Head of caudate nucleus (tissue), 42 donors: ENCODE results near the gene SRSF9.
A peak's percentile ranks its signal among the peaks of the same experiment; 100 is the strongest.
"Not testable (repeated sequence)": the region's sequence is repeated elsewhere in the genome, so short reads cannot be mapped to it uniquely, and the experiment has no call there.

Experiments
- DNase-seq, 42 donors: peaks; one replicate each; pipeline versions ENCODE4 v3.0.0 to v3.0.0-alpha.2; 2020 to 2021; ENCODE audit warnings: mixed read lengths in 7 of 42
- intact Hi-C: fragments of 100-400 bp; cut with DNase I; formaldehyde crosslinking; loops from one replicate; pipeline ENCODE4 v1.15.0; 2022

The SRSF9 gene, protein sequence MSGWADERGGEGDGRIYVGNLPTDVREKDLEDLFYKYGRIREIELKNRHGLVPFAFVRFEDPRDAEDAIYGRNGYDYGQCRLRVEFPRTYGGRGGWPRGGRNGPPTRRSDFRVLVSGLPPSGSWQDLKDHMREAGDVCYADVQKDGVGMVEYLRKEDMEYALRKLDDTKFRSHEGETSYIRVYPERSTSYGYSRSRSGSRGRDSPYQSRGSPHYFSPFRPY

DNA sequence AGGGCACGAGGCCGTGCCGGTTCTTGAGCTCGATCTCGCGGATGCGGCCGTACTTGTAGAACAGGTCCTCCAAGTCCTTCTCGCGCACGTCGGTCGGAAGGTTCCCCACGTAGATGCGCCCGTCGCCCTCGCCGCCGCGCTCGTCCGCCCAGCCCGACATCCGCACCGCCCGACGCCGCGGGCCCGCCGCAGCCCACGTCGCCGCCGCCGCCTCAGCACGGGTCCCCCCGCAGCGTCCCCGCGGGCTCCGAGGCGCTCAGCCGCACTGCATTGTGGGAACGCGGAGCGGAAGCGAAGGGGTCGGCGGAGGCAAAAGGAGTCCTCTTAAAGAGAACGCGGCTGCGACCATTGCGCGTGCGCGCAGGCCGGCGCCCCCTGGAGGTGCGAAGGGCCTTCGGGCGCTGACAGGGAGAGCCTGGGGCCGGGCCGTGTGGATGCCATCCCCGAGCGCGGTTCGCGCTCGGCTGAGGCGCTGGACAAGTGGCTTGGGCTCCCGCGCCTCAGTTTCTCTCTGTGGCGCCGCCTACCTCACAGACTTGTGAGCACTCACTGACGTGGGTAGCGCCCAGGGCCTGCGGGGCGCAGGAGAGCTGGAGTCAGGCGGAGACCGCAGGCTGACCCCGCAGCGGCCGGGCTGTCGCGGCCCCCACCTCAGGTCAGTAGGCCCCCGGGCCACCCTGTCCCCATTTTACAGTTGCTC, at the start of gene SRSF9:
TSS of gene SRSF9 (minus strand) at position 299 of the 700 bp plus-strand sequence. CDS start at position 160, 139 bp downstream.
- intact Hi-C loops: loop anchor here (5.0 kb wide), 1 partner anchor 58 kb away; the partner anchor contains the start of gene COQ5

DNA sequence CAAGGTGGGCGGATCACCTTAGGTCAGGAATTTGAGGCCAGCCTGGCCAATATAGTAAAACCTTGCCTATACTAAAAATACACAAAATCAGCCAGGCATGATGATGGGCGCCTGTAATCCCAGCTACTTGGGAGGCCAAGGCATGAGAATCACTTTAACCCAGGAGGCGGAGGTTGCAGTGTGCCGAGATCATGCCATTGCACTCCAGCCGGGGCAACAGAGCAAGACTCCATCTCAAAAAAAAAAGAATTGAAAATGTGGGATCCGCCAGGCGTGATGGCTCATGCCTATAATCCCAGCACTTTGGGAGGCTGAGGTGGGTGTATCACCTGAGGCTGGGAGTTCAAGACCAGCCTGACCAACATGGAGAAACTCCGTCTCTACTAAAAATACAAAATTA, 49.8 kb upstream of the SRSF9 start:
- intact Hi-C loops, DNase-seq: not testable (repeated sequence)

More for the DNA sequence above, at the start of gene SRSF9:
- peak; percentile 88 to 99 (median 96) for DNase-seq

DNA sequence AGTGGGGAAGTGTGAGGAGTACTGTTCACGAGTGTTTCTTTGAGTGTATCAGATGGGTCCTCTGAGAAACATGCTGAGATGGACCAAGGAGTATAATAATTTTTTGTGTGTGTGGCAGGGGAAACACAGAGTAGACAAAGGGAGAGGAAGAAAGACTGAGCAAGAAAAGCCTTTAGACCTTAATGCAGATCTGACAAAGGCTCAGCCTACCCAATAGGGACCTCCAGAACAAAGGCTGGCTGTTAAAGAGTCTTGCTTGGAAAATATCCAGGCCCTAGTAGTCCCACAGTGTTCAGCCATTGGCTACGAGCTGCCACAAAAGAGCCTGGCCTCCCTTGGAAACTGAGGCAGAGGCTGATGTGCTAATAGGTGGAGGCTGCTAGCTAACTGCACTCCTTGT, 45.9 kb upstream of the SRSF9 start:
- intact Hi-C loops: no loop called here

GRCh38 chr12:120514002-120514401, 44.5 kb upstream of the SRSF9 start:
- intact Hi-C loops: no loop called here
- DNase-seq: peak in 39 of 42 donors; percentile 22 to 85 (median 67)

More for the DNA sequence above, 45.9 kb upstream of the SRSF9 start:
- peak in 15 of 42 donors; percentile 15 to 70 (median 35) for DNase-seq

DNA sequence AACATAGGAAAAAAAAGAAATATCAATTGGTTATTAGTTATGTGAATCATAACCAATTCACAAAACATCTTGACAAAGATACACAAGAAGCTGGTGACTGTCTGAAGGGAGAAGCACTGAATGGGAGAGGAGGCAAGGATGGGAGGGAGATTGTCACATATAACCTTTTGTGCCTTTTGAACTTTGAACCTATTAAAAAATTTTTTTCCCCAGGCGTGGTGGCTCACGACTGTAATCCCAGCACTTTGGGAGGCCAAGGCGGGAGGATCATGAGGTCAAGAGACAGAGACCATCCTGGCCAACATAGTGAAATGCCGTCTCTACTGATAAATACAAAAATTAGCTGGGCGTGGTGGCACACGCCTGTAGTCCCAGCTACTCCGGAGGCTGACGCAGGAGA, 39.0 kb upstream of the SRSF9 start:
- DNase-seq: no peak
- intact Hi-C loops: no loop called here

DNA sequence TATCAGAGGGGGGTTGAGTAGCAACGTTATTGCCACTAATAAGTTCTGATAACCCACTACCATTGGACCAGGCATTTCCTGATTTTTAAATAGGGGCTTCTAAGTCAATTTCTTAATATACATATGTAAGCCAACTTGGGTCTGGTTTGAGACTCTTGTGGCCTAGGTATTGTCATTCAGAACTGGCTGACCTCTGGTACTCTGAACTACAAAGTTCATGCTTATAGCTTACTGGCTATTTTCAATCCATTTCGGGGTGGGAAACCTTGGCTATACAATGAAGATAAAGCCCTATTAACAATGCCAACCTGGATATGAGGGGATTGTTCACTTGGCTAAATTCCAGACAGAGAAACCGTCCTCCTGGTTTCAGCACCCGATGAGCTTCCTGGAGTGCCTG, 35.0 kb upstream of the SRSF9 start:
- intact Hi-C loops: no loop called here

GRCh38 chr12:120500581-120500980, 31.0 kb upstream of the SRSF9 start:
- no peak for DNase-seq
- intact Hi-C loops: no loop called here

More for the DNA sequence above, 35.0 kb upstream of the SRSF9 start:
- no peak for DNase-seq

DNA sequence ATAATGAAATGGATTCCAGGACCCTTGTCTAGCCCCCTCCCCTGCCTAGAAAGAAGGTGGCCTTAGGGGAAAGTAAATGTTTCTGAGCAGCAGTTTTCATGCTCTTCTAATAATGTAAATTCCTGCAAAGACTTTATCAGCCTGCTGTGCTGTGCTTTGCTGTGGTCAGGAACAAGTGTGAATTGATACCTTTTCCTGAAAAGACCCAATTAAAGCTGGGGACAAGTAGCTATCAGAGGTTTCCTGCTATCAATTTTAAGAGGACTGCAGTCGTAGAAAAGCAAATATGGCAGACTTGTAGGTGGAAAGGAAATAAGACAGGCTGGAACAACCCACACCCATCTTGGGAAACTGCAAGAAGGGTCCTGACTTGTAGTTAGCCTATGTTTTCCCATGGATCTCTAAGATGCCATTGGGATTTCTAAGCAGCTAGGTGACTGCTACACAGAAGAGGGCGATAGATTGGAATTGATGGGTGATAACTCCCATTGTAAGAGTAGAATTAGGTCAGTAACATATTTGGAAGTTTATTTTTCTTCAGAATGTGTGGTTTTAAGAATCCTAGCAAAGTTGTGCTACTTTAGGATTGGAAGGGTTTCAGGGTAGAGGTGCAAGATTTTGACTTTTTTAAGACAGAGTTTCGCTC, 29.4 kb upstream of the SRSF9 start:
- intact Hi-C loops: loop anchor here (5.0 kb wide), 1 partner anchor 52 kb away; the partner anchor contains the start of genes GATC and TRIAP1
- DNase-seq: no peak

DNA sequence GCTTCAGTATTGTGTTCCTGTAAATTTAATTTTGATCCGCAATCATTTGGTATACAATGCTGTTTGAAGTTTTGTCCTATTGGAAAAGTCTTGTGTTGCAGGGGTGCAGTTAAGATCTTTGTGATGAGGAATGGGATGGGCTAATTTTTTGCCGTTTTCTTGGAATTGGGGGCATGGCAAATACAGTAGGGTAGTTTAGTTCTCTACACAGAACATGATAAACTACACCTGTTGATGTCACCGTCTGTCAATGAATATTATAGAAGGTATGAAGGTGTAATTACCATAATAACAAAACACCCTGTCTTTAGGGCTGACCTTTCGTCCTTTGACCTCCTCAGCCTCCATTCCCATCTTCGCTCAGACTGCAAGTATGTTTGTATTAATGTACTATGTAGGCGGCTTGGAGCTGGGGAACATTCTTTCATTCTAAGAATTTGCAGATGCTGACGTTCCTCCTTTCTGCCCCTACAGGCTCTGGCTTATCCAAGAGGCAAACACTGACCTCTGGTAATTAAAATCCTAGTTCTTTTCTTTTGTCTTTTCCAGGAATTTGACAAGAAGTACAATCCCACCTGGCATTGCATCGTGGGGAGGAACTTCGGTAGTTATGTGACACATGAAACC, 28.1 kb upstream of the SRSF9 start:
- intact Hi-C loops: loop anchor here (5.0 kb wide), 1 partner anchor 50 kb away; the partner anchor contains the start of genes GATC and TRIAP1

GRCh38 chr12:120496413-120497340, 27.1 kb upstream of the SRSF9 start:
- peak; percentile 69 to 96 (median 88) for DNase-seq
- intact Hi-C loops: loop anchor here (5.0 kb wide), 1 partner anchor 49 kb away; the partner anchor contains the start of genes GATC and TRIAP1

More for the DNA sequence above, 28.1 kb upstream of the SRSF9 start:
- DNase-seq: no peak

DNA sequence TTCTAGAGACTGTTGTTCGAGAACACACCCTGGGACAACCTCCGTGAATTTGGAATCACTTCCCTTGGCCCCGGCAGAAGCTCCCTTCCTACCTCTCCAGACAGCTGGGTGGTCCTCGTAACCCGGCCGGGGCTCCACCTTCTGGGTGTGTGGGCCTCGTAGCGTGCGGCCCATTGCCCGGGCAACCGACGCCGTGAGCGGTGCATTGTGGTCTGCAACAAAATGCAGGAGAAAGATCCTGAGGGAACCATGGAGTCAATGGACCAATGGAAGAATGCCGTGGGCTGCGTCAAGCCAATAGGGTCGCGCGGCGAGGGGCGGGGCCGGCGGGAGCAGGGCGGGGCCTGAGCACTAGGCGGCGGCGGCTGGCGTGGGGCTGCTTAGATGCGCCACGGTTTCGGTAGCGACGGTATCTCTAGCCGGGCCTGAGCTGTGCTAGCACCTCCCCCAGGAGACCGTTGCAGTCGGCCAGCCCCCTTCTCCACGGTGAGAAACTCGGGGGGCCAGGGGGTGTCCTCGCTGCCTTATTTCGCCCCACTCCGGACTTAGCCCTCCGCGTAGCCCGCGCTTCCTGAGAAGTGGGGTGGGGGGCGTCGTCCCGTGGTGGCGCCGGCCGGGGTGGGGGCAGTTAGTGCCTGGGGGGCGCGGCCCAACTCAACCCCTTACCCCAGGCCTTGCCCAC, 26.3 kb upstream of the SRSF9 start, which contains the start of gene DYNLL1:
TSS of gene DYNLL1 (plus strand) at position 383 of the 682 bp plus-strand sequence. CDS start 309 bp downstream, outside the sequence.
- peak; percentile 93 to 99 (median 97) for DNase-seq
- intact Hi-C loops: loop anchor here (5.0 kb wide), 1 partner anchor 49 kb away; the partner anchor contains the start of genes GATC and TRIAP1

GRCh38 chr12:120495186-120495730, 25.7 kb upstream of the SRSF9 start:
- peak in 3 of 42 donors; percentile 8 to 19 (median 17) for DNase-seq
- intact Hi-C loops: loop anchor here (5.0 kb wide), 1 partner anchor 48 kb away; the partner anchor contains the start of genes GATC and TRIAP1

GRCh38 chr12:120490833-120491512, 21.4 kb upstream of the SRSF9 start:
- intact Hi-C loops: no loop called here
- peak in 12 of 42 donors; percentile 10 to 67 (median 43) for DNase-seq

GRCh38 chr12:120490325-120490724, 20.8 kb upstream of the SRSF9 start:
- intact Hi-C loops: no loop called here
- no peak for DNase-seq

- DNase-seq: peak in 2 of 42 donors; percentile 14 to 15
- intact Hi-C loops: no loop called here
These were observed 19.5 kb upstream of the SRSF9 start for GRCh38 chr12:120489018-120489417.

DNA sequence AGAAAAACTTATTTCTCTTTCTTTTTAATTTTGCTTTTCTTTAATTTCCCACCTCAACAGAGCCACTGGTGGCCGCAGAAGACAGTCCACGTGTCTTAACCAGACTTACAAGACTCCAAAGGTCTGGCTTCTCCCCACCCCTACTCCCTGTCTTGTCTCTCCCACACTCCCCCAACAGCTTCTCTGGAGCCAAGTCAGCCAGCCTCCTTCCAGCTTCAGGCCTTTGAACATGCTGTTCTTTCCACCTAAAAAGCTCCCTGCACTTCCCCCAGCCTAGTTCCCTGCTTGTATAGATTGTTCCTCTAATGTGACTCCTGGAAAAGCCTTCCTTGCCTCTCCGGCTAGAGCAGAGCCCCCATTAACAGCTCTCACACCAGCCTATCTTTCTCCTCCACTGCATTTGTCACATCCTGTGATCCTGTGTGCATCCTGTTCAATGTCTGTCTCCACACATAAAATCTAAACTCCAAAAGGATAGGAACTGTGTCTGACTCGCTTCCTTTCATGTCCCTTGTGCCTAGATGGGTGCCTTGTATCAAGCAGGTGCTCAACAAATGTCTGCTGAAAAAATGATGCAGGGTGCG, 18.6 kb upstream of the SRSF9 start:
- intact Hi-C loops: no loop called here
- DNase-seq: peak in 38 of 42 donors; percentile 18 to 76 (median 49)
